ENCODE measurements around the gene HRC.
"Not testable (repeated sequence)": the region's sequence is repeated elsewhere in the genome, so short reads cannot be mapped to it uniquely, and the experiment has no call there.

Gene HRC

DNA sequence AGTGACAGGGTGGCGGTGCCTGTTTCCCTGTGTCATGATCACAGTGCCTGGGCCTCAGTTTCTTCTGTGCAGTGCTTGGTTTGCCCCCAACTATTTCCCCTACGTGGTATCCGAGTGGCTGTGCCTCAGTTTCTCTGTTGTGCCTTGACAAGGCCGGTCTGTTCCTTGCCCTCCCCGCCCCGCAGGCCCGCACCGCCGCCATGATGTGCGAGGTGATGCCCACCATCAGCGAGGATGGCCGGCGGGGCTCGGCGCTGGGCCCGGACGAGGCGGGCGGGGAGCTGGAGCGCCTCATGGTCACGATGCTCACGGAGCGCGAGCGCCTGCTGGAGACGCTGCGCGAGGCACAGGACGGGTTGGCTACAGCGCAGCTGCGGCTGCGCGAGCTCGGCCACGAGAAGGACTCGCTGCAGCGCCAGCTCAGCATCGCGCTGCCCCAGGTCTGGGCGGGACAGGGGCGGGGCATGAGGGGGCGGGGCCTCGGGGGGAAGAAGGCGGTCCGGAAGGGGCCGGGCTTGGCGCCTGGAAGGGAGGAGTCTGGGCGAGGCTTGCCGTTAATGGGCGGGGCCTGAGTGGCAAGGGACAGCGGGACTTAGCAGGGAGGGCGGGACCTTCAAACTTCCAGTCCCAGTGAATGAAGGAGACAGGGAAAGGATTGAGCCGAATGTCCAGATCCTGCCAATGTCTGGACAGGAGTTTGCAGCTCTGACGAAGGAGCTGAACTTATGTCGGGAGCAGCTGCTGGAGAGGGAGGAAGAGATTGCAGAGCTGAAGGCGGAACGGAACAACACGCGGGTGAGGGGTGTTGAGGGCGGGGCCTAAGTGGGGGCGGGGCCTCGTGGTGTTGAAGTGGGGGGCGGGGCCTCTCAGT lies 27.3 kb downstream of the HRC start:
- H3K4me3 ChIP-seq (ENCODE audit: low read depth, low read length), result peak overlapping the region; percentile 54
- peak; percentile 65 for DNase-seq (ENCODE audit: low read depth)
- TF ChIP-seq, protein P1, sequence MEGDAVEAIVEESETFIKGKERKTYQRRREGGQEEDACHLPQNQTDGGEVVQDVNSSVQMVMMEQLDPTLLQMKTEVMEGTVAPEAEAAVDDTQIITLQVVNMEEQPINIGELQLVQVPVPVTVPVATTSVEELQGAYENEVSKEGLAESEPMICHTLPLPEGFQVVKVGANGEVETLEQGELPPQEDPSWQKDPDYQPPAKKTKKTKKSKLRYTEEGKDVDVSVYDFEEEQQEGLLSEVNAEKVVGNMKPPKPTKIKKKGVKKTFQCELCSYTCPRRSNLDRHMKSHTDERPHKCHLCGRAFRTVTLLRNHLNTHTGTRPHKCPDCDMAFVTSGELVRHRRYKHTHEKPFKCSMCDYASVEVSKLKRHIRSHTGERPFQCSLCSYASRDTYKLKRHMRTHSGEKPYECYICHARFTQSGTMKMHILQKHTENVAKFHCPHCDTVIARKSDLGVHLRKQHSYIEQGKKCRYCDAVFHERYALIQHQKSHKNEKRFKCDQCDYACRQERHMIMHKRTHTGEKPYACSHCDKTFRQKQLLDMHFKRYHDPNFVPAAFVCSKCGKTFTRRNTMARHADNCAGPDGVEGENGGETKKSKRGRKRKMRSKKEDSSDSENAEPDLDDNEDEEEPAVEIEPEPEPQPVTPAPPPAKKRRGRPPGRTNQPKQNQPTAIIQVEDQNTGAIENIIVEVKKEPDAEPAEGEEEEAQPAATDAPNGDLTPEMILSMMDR (IDR thresholded peaks at IDR 0.05; ENCODE audit: control insufficient read depth, extremely low read depth, insufficient read depth), result no peak

GRCh38 chr19:49127225-49127624 lies 28.0 kb downstream of the HRC start:
- not testable (repeated sequence) for H3K4me3 ChIP-seq (ENCODE audit: low read depth, low read length); DNase-seq (ENCODE audit: low read depth)

DNA sequence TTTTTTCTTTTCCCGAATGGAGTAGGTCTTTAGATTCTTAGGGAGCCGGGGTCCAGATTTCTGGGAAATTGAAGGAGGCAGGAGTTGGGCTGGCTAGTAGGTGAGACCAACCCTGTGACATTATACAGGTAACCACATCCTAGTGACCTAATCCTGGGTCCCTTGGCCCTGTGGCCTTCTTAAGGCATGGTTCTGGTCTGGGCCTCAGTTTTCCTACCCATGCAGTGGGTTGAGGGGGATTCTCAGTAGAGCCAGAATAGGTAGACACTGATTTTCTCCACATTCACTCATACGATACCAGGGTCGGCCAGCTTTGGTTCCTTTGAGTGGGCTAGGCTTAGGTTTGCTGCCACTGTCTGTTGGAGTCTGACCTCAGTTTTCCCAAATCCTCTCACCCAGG lies 28.6 kb downstream of the HRC start:
- TF ChIP-seq, protein P1 (IDR thresholded peaks at IDR 0.05; ENCODE audit: control insufficient read depth, extremely low read depth, insufficient read depth), result no peak
- DNase-seq (ENCODE audit: low read depth), result no peak
- H3K4me3 ChIP-seq (ENCODE audit: low read depth, low read length), result no peak overlapping the region

- H3K4me3 ChIP-seq (ENCODE audit: low read depth, low read length), result no peak overlapping the region
- no peak for DNase-seq (ENCODE audit: low read depth)
- TF ChIP-seq, protein P1 (IDR thresholded peaks at IDR 0.05; ENCODE audit: control insufficient read depth, extremely low read depth, insufficient read depth), result no peak
Measured at GRCh38 chr19:49125025-49125731, 30.0 kb downstream of the HRC start.

GRCh38 chr19:49123285-49123684 lies 31.9 kb downstream of the HRC start:
- H3K4me3 ChIP-seq (ENCODE audit: low read depth, low read length); DNase-seq (ENCODE audit: low read depth): not testable (repeated sequence)

- DNase-seq (ENCODE audit: low read depth); H3K4me3 ChIP-seq (ENCODE audit: low read depth, low read length): not testable (repeated sequence)
Measured at GRCh38 chr19:49121841-49122240, 33.4 kb downstream of the HRC start.

DNA sequence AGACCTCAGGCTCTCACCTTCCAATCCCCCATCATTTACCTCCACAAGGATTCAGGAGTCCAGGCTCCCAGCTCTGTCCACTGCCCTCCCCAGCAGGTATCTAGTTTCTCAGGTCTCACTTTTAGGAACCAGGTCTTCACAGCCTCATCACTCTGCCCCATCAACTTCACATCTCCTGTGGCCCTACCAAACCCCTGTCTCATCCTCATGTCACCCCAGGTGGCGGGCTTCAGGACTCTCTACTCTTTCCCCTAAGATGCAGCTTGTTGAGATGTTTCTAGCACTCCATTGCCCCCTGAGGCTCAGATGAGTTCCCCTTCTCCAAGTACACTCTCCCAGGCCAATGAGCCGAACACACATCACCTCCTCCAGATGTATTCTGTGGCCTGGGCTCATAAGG lies 34.3 kb downstream of the HRC start:
- no peak for DNase-seq (ENCODE audit: low read depth)
- TF ChIP-seq, protein P1 (IDR thresholded peaks at IDR 0.05; ENCODE audit: control insufficient read depth, extremely low read depth, insufficient read depth), result no peak
- no peak overlapping the region for H3K4me3 ChIP-seq (ENCODE audit: low read depth, low read length)

DNA sequence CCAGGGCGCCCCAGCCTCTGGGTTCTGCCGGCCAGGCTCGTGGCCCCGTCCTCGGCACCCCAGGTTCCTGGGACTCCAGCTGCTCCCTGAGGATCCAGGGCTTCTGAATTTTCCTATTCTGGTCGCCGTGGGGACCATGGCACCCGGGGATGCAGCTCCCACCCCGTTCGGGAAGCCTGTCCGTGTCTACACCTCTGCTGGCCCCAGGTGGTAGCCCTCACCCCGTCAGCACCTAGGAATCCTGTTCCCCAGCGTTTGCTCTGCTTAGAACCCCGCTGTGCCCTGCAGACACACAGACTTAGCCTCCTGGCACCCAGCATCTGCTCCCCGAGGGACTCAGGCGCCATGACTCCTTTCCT lies 34.9 kb downstream of the HRC start:
- TF ChIP-seq, protein P1 (IDR thresholded peaks at IDR 0.05; ENCODE audit: control insufficient read depth, extremely low read depth, insufficient read depth), result no peak
- H3K4me3 ChIP-seq (ENCODE audit: low read depth, low read length), result no peak overlapping the region
- no peak for DNase-seq (ENCODE audit: low read depth)

Data from LNCaP clone FGC (cell line).